ENCODE results near the gene TNMD.

DNA sequence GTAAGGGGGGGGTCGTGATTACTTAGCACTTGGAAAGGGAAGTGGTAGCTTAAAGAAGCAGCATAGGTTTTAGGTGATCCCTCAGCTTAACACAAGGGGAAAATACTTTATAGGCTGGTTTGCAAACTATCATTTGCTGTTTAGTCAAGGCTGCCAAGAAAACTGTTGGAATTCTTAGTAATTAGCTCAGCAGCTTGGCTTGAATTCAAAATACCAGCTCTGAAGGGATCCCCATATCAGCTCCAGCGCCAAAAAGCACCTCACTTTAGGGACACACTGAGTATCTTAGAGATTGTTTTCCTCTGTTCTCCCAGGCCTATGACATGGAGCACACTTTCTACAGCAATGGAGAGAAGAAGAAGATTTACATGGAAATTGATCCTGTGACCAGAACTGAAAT lies 8.8 kb downstream of the TNMD start:
- TF ChIP-seq, protein P1, sequence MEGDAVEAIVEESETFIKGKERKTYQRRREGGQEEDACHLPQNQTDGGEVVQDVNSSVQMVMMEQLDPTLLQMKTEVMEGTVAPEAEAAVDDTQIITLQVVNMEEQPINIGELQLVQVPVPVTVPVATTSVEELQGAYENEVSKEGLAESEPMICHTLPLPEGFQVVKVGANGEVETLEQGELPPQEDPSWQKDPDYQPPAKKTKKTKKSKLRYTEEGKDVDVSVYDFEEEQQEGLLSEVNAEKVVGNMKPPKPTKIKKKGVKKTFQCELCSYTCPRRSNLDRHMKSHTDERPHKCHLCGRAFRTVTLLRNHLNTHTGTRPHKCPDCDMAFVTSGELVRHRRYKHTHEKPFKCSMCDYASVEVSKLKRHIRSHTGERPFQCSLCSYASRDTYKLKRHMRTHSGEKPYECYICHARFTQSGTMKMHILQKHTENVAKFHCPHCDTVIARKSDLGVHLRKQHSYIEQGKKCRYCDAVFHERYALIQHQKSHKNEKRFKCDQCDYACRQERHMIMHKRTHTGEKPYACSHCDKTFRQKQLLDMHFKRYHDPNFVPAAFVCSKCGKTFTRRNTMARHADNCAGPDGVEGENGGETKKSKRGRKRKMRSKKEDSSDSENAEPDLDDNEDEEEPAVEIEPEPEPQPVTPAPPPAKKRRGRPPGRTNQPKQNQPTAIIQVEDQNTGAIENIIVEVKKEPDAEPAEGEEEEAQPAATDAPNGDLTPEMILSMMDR (IDR thresholded peaks at IDR 0.05) = no peak
- no peak for TF ChIP-seq POLR2A (IDR thresholded peaks at IDR 0.05)

Measured in thyroid gland (tissue), 4 donors.